Neural progenitor cell (in vitro differentiated cells): ENCODE results near the gene BBS12. TPM values are rescaled to one million over a fixed set of nuclear protein-coding genes. Genes with fewer than 3 reads are reported as not detected.

ENCODE experiments used
- DNase-seq: peaks from one replicate; pipeline ENCODE4 v3.0.0-alpha.2; 2016; ENCODE audit warnings: low spot score
- H2AFZ ChIP-seq: fragments of 200-600 bp; sonication (generic); replicated peaks from 2 replicates; pipeline ENCODE4 v1.6.1; 2016; ENCODE audit warnings: antibody characterized with exemption
- H3F3A ChIP-seq: fragments of 200-600 bp; sonication (generic); 2 replicates; pipeline ENCODE4 v1.6.1; 2016; ENCODE audit warnings: antibody characterized with exemption, low read depth
- H3K27ac ChIP-seq: fragments of 200-600 bp; sonication (generic); 2 replicates; pipeline ENCODE4 v1.5.1; 2016; ENCODE audit warnings: mild to moderate bottlenecking
- H3K27me3 ChIP-seq: fragments of 200-600 bp; sonication (generic); 2 replicates; pipeline ENCODE4 v1.6.1; 2016; ENCODE audit warnings: mild to moderate bottlenecking, moderate library complexity
- H3K36me3 ChIP-seq: fragments of 200-600 bp; sonication (generic); 2 replicates; pipeline ENCODE4 v1.5.1; 2016
- H3K4me1 ChIP-seq: fragments of 200-600 bp; sonication (generic); 2 replicates; pipeline ENCODE4 v1.6.1; 2016; ENCODE audit warnings: mixed run types
- H3K4me2 ChIP-seq: fragments of 200-600 bp; sonication (generic); 2 replicates; pipeline ENCODE4 v1.6.1; 2016
- H3K4me3 ChIP-seq: fragments of 200-600 bp; sonication (generic); 2 replicates; pipeline ENCODE4 v1.5.1; 2016
- H3K79me2 ChIP-seq: fragments of 200-600 bp; sonication (generic); 2 replicates; pipeline ENCODE4 v1.6.1; 2016; ENCODE audit warnings: low read depth
- H3K9ac ChIP-seq: fragments of 200-600 bp; sonication (generic); 2 replicates; pipeline ENCODE4 v1.6.1; 2016
- H3K9me3 ChIP-seq: fragments of 200-600 bp; sonication (generic); 2 replicates; pipeline ENCODE4 v1.5.1; 2016; ENCODE audit warnings: low read depth
- H4K20me1 ChIP-seq: fragments of 200-600 bp; sonication (generic); 2 replicates; pipeline ENCODE4 v1.6.1; 2016; ENCODE audit warnings: low read depth
- H3K27ac Mint-ChIP-seq: 3 replicates; pipeline ENCODE4 v1.8.0; 2021; ENCODE audit warnings: mixed read lengths
- H3K27me3 Mint-ChIP-seq: 2 replicates; pipeline ENCODE4 v1.8.0; 2022; ENCODE audit warnings: low read depth, mild to moderate bottlenecking, inconsistent platforms, moderate library complexity, mixed read lengths; ENCODE audit not compliant: insufficient read depth
- H3K36me3 Mint-ChIP-seq: 3 replicates; pipeline ENCODE4 v1.8.0; 2021; ENCODE audit warnings: mixed read lengths
- H3K4me1 Mint-ChIP-seq: 3 replicates; pipeline ENCODE4 v1.8.0; 2021; ENCODE audit warnings: mixed read lengths
- H3K4me3 Mint-ChIP-seq: 3 replicates; pipeline ENCODE4 v1.8.0; 2021; ENCODE audit warnings: mild to moderate bottlenecking, moderate library complexity, mixed read lengths
- H3K9me3 Mint-ChIP-seq: 3 replicates; pipeline ENCODE4 v1.8.0; 2020; ENCODE audit warnings: mixed read lengths
- EZH2 ChIP-seq: fragments of 200-600 bp; sonication (generic); IDR thresholded peaks from 2 replicates; pipeline ENCODE4 v1.6.1; 2017; ENCODE audit warnings: antibody characterized with exemption, mild to moderate bottlenecking, moderate library complexity
- EZH2phosphoT487 ChIP-seq: fragments of 200-600 bp; sonication (generic); IDR thresholded peaks from 2 replicates; pipeline ENCODE4 v1.6.1; 2017; ENCODE audit warnings: antibody characterized with exemption
- total RNA-seq: library from RNA; depleted of rRNA; stranded (reverse); fragments of >200 nt; gene quantifications from 2 replicates; pipeline ENCODE4 v1.2.3, GENCODE V29; 2015; ENCODE audit warnings: low replicate concordance
- TF ChIP-seq, protein P1 (sequence below): fragments of 200-600 bp; sonication (generic); IDR thresholded peaks from 2 replicates; pipeline ENCODE4 v1.5.1; 2017; ENCODE audit warnings: antibody characterized with exemption, mild to moderate bottlenecking

The BBS12 gene
- total RNA-seq, 1 donor from 2014 or later = 7.7 TPM

DNA sequence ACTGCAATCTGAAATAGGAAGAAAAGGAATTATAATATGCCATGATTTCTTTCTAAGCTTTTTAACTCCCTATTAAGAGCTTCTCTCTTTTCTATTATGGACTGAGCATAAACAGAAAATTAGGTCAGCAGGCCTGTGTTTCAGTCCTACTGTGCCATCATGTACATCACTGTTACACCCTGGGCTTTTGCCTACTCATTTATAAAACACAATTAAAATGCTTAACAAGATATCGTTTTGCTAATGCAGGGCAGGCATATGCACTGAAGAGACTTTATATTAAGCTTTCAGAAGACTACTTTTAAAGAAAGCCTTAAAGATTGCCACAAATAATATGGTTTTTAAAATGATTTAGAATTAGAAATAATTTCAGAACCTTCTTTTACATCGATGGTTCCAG, 828 bp upstream of the BBS12 start:
- peak overlapping the region; percentile 91 for H2AFZ ChIP-seq
- peak overlapping the region; percentile 77 for H3K4me2 ChIP-seq

DNA sequence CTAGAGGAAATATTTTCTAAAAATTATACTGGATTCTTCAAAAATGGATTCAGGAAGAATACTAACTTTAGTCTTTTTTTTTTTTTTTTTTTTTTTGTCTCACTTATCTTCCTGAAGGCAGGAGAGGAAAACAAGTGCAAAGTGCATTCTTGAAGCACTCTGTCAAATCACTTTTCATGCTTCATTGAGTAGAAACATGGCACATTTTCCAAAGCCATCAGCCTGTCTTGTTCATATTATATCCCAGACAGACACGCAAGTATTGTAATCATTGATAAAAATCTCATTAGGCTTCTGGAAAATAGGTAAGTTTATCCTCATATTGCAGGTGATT, 1.2 kb downstream of the BBS12 start:
- no peaks in the 10 kb centered on the region for H3K27me3 ChIP-seq
- H2AFZ ChIP-seq = peak overlapping the region; percentile 84
- TF ChIP-seq EZH2phosphoT487 = no peak
- no peak for TF ChIP-seq EZH2
- H3K4me3 ChIP-seq = peak overlapping the region; percentile 68
- Mint-ChIP-seq H3K4me1 (peaks cover 17% of the 10 kb centered on the region), H3K4me3 (peak overlapping the region; percentile 98), H3K27ac (no peak overlapping the region), H3K27me3 (peaks cover 7% of the 10 kb centered on the region), H3K9me3 (peaks cover 15% of the 10 kb centered on the region), H3K36me3 (peaks cover 13% of the 10 kb centered on the region)
- peaks cover 13% of the 10 kb centered on the region for H3K79me2 ChIP-seq
- no peak for DNase-seq
- peaks cover 23% of the 10 kb centered on the region for H3F3A ChIP-seq
- H3K9ac ChIP-seq = no peak overlapping the region
- H3K4me1 ChIP-seq = peaks cover 14% of the 10 kb centered on the region
- H3K9me3 ChIP-seq = peaks cover 6% of the 10 kb centered on the region
- peak overlapping the region; percentile 86 for H3K4me2 ChIP-seq
- H3K36me3 ChIP-seq = peaks cover 5% of the 10 kb centered on the region
- H3K27ac ChIP-seq = peak overlapping the region; percentile 16
- no peaks in the 10 kb centered on the region for H4K20me1 ChIP-seq

More for the DNA sequence above, 828 bp upstream of the BBS12 start:
- peaks cover 13% of the 10 kb centered on the region for H3K79me2 ChIP-seq
- TF ChIP-seq EZH2 (no peak), EZH2phosphoT487 (no peak)
- TF ChIP-seq, protein P1, sequence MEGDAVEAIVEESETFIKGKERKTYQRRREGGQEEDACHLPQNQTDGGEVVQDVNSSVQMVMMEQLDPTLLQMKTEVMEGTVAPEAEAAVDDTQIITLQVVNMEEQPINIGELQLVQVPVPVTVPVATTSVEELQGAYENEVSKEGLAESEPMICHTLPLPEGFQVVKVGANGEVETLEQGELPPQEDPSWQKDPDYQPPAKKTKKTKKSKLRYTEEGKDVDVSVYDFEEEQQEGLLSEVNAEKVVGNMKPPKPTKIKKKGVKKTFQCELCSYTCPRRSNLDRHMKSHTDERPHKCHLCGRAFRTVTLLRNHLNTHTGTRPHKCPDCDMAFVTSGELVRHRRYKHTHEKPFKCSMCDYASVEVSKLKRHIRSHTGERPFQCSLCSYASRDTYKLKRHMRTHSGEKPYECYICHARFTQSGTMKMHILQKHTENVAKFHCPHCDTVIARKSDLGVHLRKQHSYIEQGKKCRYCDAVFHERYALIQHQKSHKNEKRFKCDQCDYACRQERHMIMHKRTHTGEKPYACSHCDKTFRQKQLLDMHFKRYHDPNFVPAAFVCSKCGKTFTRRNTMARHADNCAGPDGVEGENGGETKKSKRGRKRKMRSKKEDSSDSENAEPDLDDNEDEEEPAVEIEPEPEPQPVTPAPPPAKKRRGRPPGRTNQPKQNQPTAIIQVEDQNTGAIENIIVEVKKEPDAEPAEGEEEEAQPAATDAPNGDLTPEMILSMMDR = no peak
- H3K36me3 Mint-ChIP-seq = peaks cover 3% of the 10 kb centered on the region
- no peak overlapping the region for H3K27ac ChIP-seq
- peak overlapping the region; percentile 7 for H3K9ac ChIP-seq
- no peak overlapping the region for H3K27ac Mint-ChIP-seq
- peaks cover 14% of the 10 kb centered on the region for H3K4me1 ChIP-seq
- peak overlapping the region; percentile 46 for H3K4me3 ChIP-seq
- peak overlapping the region; percentile 98 for H3K4me3 Mint-ChIP-seq
- H3K27me3 ChIP-seq = no peaks in the 10 kb centered on the region
- H3K27me3 Mint-ChIP-seq = peaks cover 7% of the 10 kb centered on the region
- H3F3A ChIP-seq = peaks cover 23% of the 10 kb centered on the region
- peaks cover 2% of the 10 kb centered on the region for H3K9me3 Mint-ChIP-seq
- no peaks in the 10 kb centered on the region for H3K36me3 ChIP-seq
- peaks cover 17% of the 10 kb centered on the region for H3K4me1 Mint-ChIP-seq
- no peaks in the 10 kb centered on the region for H3K9me3 ChIP-seq
- no peak for DNase-seq
- H4K20me1 ChIP-seq = no peaks in the 10 kb centered on the region

DNA sequence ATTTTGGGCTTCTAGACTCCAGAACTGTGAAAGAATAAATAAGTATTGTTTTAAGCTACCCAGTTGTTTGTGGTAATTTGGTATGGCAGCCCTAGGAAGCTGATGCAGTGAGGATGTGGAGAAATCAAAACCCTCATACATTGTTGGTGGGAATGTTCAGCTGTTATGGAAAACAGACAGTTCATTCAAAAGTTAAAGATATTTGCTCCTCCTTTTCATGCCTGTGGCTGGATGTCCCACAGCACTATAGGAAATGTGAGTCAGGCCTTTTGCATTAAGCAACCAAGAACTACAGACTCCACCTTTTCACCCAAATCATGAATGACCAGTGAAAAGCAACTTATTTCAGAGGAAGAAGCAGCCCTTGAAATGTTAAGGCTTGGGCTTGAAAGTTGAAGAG, 6.7 kb downstream of the BBS12 start:
- no peak overlapping the region for H3K9ac ChIP-seq
- peaks cover 18% of the 10 kb centered on the region for H3K9me3 Mint-ChIP-seq
- H3K27me3 ChIP-seq = no peaks in the 10 kb centered on the region
- H3K36me3 Mint-ChIP-seq = peaks cover 18% of the 10 kb centered on the region
- no peak overlapping the region for H3K27ac Mint-ChIP-seq
- H4K20me1 ChIP-seq = no peaks in the 10 kb centered on the region
- H3K4me2 ChIP-seq = no peak overlapping the region
- peaks cover 5% of the 10 kb centered on the region for H3K36me3 ChIP-seq
- H3K79me2 ChIP-seq = peaks cover 6% of the 10 kb centered on the region
- peaks cover under 1% of the 10 kb centered on the region for H3F3A ChIP-seq
- H3K4me1 ChIP-seq = no peaks in the 10 kb centered on the region
- peaks cover 6% of the 10 kb centered on the region for H3K9me3 ChIP-seq
- no peaks in the 10 kb centered on the region for H3K4me1 Mint-ChIP-seq
- no peaks in the 10 kb centered on the region for H3K27me3 Mint-ChIP-seq
- DNase-seq = no peak
- TF ChIP-seq, protein P1 = no peak
- TF ChIP-seq EZH2 (no peak), EZH2phosphoT487 (no peak)
- no peak overlapping the region for H3K4me3 Mint-ChIP-seq
- H3K27ac ChIP-seq = no peak overlapping the region
- no peak overlapping the region for H2AFZ ChIP-seq
- no peak overlapping the region for H3K4me3 ChIP-seq

DNA sequence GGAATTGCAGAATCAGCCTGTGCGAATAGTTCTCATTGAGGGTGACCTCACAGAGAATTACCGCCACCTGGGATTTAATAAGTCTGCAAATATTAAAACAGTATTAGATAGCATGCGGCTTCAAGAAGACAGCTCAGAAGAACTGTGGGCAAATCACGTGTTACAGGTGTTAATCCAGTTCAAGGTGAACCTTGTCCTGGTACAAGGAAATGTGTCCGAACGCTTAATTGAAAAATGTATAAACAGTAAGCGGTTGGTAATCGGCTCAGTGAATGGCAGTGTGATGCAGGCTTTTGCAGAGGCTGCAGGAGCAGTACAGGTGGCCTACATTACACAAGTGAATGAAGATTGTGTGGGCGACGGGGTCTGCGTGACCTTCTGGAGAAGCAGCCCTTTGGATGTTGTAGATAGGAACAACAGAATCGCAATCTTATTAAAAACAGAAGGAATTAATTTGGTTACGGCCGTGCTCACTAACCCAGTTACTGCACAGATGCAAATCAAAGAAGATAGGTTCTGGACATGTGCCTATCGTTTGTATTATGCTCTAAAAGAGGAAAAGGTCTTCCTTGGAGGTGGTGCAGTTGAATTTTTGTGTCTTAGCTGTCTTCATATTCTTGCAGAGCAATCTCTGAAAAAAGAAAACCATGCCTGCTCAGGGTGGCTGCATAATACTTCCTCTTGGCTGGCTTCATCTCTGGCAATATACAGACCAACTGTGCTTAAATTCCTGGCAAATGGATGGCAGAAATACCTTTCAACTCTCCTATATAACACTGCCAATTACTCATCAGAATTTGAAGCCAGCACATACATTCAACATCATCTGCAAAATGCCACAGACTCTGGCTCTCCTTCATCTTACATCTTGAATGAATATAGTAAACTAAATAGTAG, 10.7 kb downstream of the BBS12 start:
- Histone ChIP-seq H3K4me1 (no peaks in the 10 kb centered on the region), H3K79me2 (no peaks in the 10 kb centered on the region), H3K4me2 (no peak overlapping the region), H3K27me3 (no peaks in the 10 kb centered on the region), H3K36me3 (no peaks in the 10 kb centered on the region), H3K9me3 (no peaks in the 10 kb centered on the region), H3K4me3 (no peak overlapping the region), H2AFZ (no peak overlapping the region), H3K27ac (no peak overlapping the region), H3F3A (no peaks in the 10 kb centered on the region), H3K9ac (no peak overlapping the region), H4K20me1 (no peaks in the 10 kb centered on the region)
- no peak for TF ChIP-seq EZH2
- TF ChIP-seq EZH2phosphoT487 = no peak
- TF ChIP-seq, protein P1 = no peak
- H3K4me3 Mint-ChIP-seq = no peak overlapping the region
- H3K27me3 Mint-ChIP-seq = peaks cover 5% of the 10 kb centered on the region
- no peaks in the 10 kb centered on the region for H3K4me1 Mint-ChIP-seq
- H3K36me3 Mint-ChIP-seq = peaks cover 9% of the 10 kb centered on the region
- peaks cover 9% of the 10 kb centered on the region for H3K9me3 Mint-ChIP-seq
- H3K27ac Mint-ChIP-seq = no peak overlapping the region
- no peak for DNase-seq
